Measurements from ENCODE around the gene CFAP92.

DNA sequence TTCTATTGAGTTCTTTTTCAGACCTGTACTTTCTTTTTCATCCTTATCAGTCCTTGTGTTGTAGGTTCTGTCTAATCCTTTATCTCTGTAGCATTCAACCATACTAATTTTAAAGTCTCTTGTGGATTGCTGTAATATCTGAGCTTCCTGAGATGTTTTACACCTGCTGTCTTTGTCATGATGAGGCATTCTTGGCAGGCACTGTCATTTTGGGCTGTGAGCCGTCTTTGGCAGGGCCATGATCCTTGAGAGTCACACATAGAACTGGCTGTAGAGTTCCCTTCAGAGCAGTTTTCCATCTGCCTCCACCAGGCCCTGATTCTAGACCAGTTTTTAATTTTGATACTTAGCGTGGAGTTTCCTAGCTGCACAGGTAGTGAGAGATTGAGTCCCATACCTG lies 13.9 kb upstream of the CFAP92 start:
- TF ChIP-seq, protein P1, sequence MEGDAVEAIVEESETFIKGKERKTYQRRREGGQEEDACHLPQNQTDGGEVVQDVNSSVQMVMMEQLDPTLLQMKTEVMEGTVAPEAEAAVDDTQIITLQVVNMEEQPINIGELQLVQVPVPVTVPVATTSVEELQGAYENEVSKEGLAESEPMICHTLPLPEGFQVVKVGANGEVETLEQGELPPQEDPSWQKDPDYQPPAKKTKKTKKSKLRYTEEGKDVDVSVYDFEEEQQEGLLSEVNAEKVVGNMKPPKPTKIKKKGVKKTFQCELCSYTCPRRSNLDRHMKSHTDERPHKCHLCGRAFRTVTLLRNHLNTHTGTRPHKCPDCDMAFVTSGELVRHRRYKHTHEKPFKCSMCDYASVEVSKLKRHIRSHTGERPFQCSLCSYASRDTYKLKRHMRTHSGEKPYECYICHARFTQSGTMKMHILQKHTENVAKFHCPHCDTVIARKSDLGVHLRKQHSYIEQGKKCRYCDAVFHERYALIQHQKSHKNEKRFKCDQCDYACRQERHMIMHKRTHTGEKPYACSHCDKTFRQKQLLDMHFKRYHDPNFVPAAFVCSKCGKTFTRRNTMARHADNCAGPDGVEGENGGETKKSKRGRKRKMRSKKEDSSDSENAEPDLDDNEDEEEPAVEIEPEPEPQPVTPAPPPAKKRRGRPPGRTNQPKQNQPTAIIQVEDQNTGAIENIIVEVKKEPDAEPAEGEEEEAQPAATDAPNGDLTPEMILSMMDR (IDR thresholded peaks at IDR 0.05): no peak
- no peak for TF ChIP-seq POLR2A (IDR thresholded peaks at IDR 0.05)

All from Peyer's patch (tissue), 4 donors.